K562 (cell line): ENCODE results near the gene WDR18. TPM values are rescaled to one million over a fixed set of nuclear protein-coding genes. Genes with fewer than 3 reads are reported as not detected.

Experiments used
- ATAC-seq: fragments of 200-7000 bp; cut with Tn5 transposase; 3 replicates; pipeline ENCODE4 v1.9.1; 2020; ENCODE audit warnings: moderate library complexity
- BruUV-seq: library from RNA; stranded (reverse); fragments of 400-500 nt; replicated peaks from 2 replicates; lab custom pipeline; 2021; lab: Mats Ljungman, UMichigan
- CTCF ChIA-PET: fragments of 300-600 bp; formaldehyde crosslinking; extraction: SDS; loops from one replicate; lab custom pipeline; 2021; ENCODE audit warnings: low intra/inter-chr PET ratio; lab: Yijun Ruan, JAX
- POLR2A ChIA-PET: fragments of 300-600, 350-650 bp; sonication (Branson Sonifier 250); formaldehyde crosslinking; extraction: SDS; loops from one replicate; lab custom pipeline; 2021; ENCODE audit warnings: antibody characterized with exemption, inconsistent platforms; lab: Yijun Ruan, JAX
- DNase-seq, 4 experiments: peaks; one replicate each; pipeline versions ENCODE4 v3.0.0 to v3.0.0-alpha.2; 2011 to 2018; ENCODE audit warnings: low spot score in 3 of 4, mixed read lengths in 3 of 4; ENCODE audit errors: extremely low read depth in 1 of 4
- FAIRE-seq: peaks from 2 replicates; lab custom pipeline; 2011; peaks lifted over from hg19 to GRCh38; lab: Jason Lieb, UNC
- H2AFZ ChIP-seq: 2 replicates; pipeline ENCODE4 v1.6.0; 2011; ENCODE audit warnings: low read depth, low read length, control low read depth, inconsistent platforms
- H3K27ac ChIP-seq: fragments of 200-600 bp; 3 replicates; pipeline ENCODE4 v1.8.0; 2011; ENCODE audit warnings: low read depth, mild to moderate bottlenecking, control low read depth, inconsistent platforms, low read length, moderate library complexity, mixed read lengths; ENCODE audit errors: extremely low read depth
- H3K27me3 ChIP-seq, 2 experiments: fragments of 300-600 bp in 1 of 2; 2 replicates in 1 of 2; 3 replicates in 1 of 2; pipeline versions ENCODE4 v1.6.0 to v1.8.0; 2011; ENCODE audit warnings: inconsistent platforms in 2 of 2, low read length in 2 of 2, mild to moderate bottlenecking in 1 of 2, mixed read lengths in 1 of 2, moderate library complexity in 1 of 2; ENCODE audit not compliant: control insufficient read depth in 2 of 2, insufficient read depth in 2 of 2
- H3K36me3 ChIP-seq: fragments of 300-600 bp; 3 replicates; pipeline ENCODE4 v1.8.0; 2011; ENCODE audit warnings: mild to moderate bottlenecking, low read length, inconsistent platforms; ENCODE audit not compliant: control insufficient read depth, insufficient read depth
- H3K4me1 ChIP-seq, 2 experiments: fragments of 200-600 bp in 1 of 2; replicated peaks in 1 of 2; 2 replicates in 1 of 2; 3 replicates in 1 of 2; pipeline versions ENCODE4 v1.5.1 to v1.8.0; 2011; ENCODE audit warnings: inconsistent platforms in 2 of 2, low read length in 2 of 2, mild to moderate bottlenecking in 1 of 2, mixed read lengths in 1 of 2, moderate library complexity in 1 of 2; ENCODE audit not compliant: control insufficient read depth in 2 of 2, insufficient read depth in 2 of 2
- H3K4me2 ChIP-seq: 2 replicates; pipeline ENCODE4 v1.6.1; 2011; ENCODE audit warnings: low read length, control low read depth, inconsistent platforms, mixed read lengths; ENCODE audit not compliant: insufficient read depth
- H3K4me3 ChIP-seq: fragments of 200-600 bp; sonication (generic), shearing (Covaris generic); 2 replicates; pipeline ENCODE4 v1.5.1; 2016; ENCODE audit warnings: control low read depth, inconsistent platforms
- H3K79me2 ChIP-seq: fragments of 200-600 bp; 3 replicates; pipeline ENCODE4 v1.8.0; 2011; ENCODE audit warnings: low read length, inconsistent platforms; ENCODE audit not compliant: control insufficient read depth, insufficient read depth
- H3K9ac ChIP-seq, 2 experiments: 2 replicates each; pipeline versions ENCODE4 v1.6.0 to v1.6.1; 2011; ENCODE audit warnings: low read depth in 2 of 2, low read length in 2 of 2, control low read depth in 1 of 2, inconsistent platforms in 1 of 2, mild to moderate bottlenecking in 1 of 2, mixed read lengths in 1 of 2; ENCODE audit not compliant: insufficient read depth in 1 of 2
- H3K9me1 ChIP-seq: one replicate; pipeline ENCODE4 v1.6.0; 2011; ENCODE audit warnings: inconsistent platforms, mild to moderate bottlenecking, low read length, moderate library complexity; ENCODE audit not compliant: control insufficient read depth, insufficient read depth
- H3K9me3 ChIP-seq: replicated peaks from 2 replicates; pipeline ENCODE4 v1.5.1; 2011; ENCODE audit warnings: low read depth, low read length, inconsistent platforms; ENCODE audit not compliant: control insufficient read depth, insufficient read depth
- H4K20me1 ChIP-seq: replicated peaks from 2 replicates; pipeline ENCODE4 v1.6.1; 2011; ENCODE audit warnings: low read length, inconsistent platforms, mixed read lengths; ENCODE audit not compliant: control insufficient read depth, insufficient read depth
- ARID2 ChIP-seq: fragments of 450-650 bp; IDR thresholded peaks from 2 replicates; pipeline ENCODE4 v1.6.1; 2017; ENCODE audit warnings: antibody characterized with exemption, mild to moderate bottlenecking
- BMI1 ChIP-seq: fragments of 150-350 bp; IDR thresholded peaks from 2 replicates; pipeline ENCODE4 v1.6.1; 2014; ENCODE audit warnings: low read length
- CBX3 ChIP-seq, 2 experiments: IDR thresholded peaks; 1 replicate in 1 of 2; 2 replicates in 1 of 2; pipeline ENCODE4 v1.6.1; 2012; ENCODE audit warnings: inconsistent platforms in 2 of 2, low read length in 2 of 2, borderline replicate concordance in 1 of 2, control low read depth in 1 of 2
- CC2D1A ChIP-seq: fragments of 450-650 bp; IDR thresholded peaks from 2 replicates; pipeline ENCODE4 v1.6.1; 2017; ENCODE audit warnings: mild to moderate bottlenecking
- CEBPB ChIP-seq: fragments of 450-650 bp; IDR thresholded peaks from 2 replicates; pipeline ENCODE4 v1.6.1; 2016; ENCODE audit warnings: missing genetic modification characterization, missing compliant biosample characterization
- DMBX1 ChIP-seq: fragments of 250-450 bp; sonication (Bioruptor Pico); IDR thresholded peaks from 2 replicates; pipeline ENCODE4 v1.8.0; 2022; ENCODE audit warnings: inconsistent platforms, mild to moderate bottlenecking, moderate library complexity, borderline replicate concordance
- HBP1 ChIP-seq: fragments of 450-650 bp; formaldehyde crosslinking; IDR thresholded peaks from 2 replicates; pipeline ENCODE4 v1.4.0; 2022; ENCODE audit warnings: missing genetic modification characterization
- HNRNPH1 ChIP-seq: fragments of 200-400 bp; formaldehyde crosslinking; optimal IDR thresholded peaks from 2 replicates; pipeline ENCODE3; 2017; ENCODE audit warnings: low read depth, mild to moderate bottlenecking, low read length, moderate library complexity
- KLF13 ChIP-seq: fragments of 450-650 bp; IDR thresholded peaks from 2 replicates; pipeline ENCODE4 v1.6.1; 2016; ENCODE audit warnings: missing genetic modification characterization, low read depth, mild to moderate bottlenecking, missing compliant biosample characterization, moderate library complexity, borderline replicate concordance
- POLR2A ChIP-seq: fragments of 450-650 bp; conservative IDR thresholded peaks from 2 replicates; pipeline ENCODE4 v1.6.1; 2016
- POLR2B ChIP-seq: fragments of 450-650 bp; IDR thresholded peaks from 2 replicates; pipeline ENCODE4 v1.6.1; 2018; ENCODE audit warnings: low read depth; ENCODE audit not compliant: partially characterized antibody
- THAP7 ChIP-seq: fragments of 250-450 bp; sonication (Bioruptor Pico); IDR thresholded peaks from 2 replicates; pipeline ENCODE4 v1.5.0; 2021
- VEZF1 ChIP-seq: fragments of 200-800 bp; sonication (Bioruptor generic); IDR thresholded peaks from 2 replicates; pipeline ENCODE4 v1.6.1; 2017; ENCODE audit warnings: missing genetic modification characterization, missing compliant biosample characterization
- ZFP1 ChIP-seq: fragments of 450-650 bp; formaldehyde crosslinking; IDR thresholded peaks from 2 replicates; pipeline ENCODE4 v1.4.0; 2020; ENCODE audit warnings: mild to moderate bottlenecking, mixed read lengths
- ZFX ChIP-seq: sonication (generic); formaldehyde crosslinking; IDR thresholded peaks from 2 replicates; pipeline ENCODE4 v1.8.0; 2022; ENCODE audit warnings: mild to moderate bottlenecking, missing genetic modification reagents, moderate library complexity
- ZNF445 ChIP-seq: fragments of 250-450 bp; sonication (Bioruptor Pico); IDR thresholded peaks from 2 replicates; pipeline ENCODE4 v1.4.0; 2020; ENCODE audit warnings: low read depth, mild to moderate bottlenecking, moderate library complexity
- ZNF511 ChIP-seq: sonication (generic); formaldehyde crosslinking; IDR thresholded peaks from 2 replicates; pipeline ENCODE4 v1.8.0; 2022; ENCODE audit warnings: mild to moderate bottlenecking, missing genetic modification reagents
- ZNF561 ChIP-seq: fragments of 450-650 bp; formaldehyde crosslinking; conservative IDR thresholded peaks from 2 replicates; pipeline ENCODE4 v1.4.0; 2020; ENCODE audit warnings: mild to moderate bottlenecking, moderate library complexity
- ZNF57 ChIP-seq: fragments of 450-650 bp; formaldehyde crosslinking; IDR thresholded peaks from 2 replicates; pipeline ENCODE4 v1.4.0; 2020; ENCODE audit warnings: mild to moderate bottlenecking, moderate library complexity
- ZNF586 ChIP-seq: fragments of 450-650 bp; formaldehyde crosslinking; conservative IDR thresholded peaks from 2 replicates; pipeline ENCODE4 v1.4.0; 2020; ENCODE audit warnings: mild to moderate bottlenecking, moderate library complexity
- WGBS: fragments of 100-300 bp; shearing (Covaris generic); methylation state at CpG from one replicate; pipeline ENCODE4 v1.1.6; 2016; ENCODE audit warnings: low coverage, mixed read lengths; ENCODE audit not compliant: insufficient coverage; ENCODE audit errors: missing lambda C conversion rate; 5-methylcytosine and 5-hydroxymethylcytosine counted together
- in situ Hi-C: fragments of 300-500 bp; cut with MboI; formaldehyde crosslinking; loops from 4 replicates; pipeline ENCODE4 v1.15.0; 2018; ENCODE audit warnings: inconsistent platforms, mixed read lengths
- intact Hi-C: fragments of 100-400 bp; cut with micrococcal nuclease; formaldehyde crosslinking; loops from 2 replicates; pipeline ENCODE4 v1.14.2; 2022
- polyA plus RNA-seq, 8 experiments: library from polyadenylated mRNA; depleted of rRNA in 4 of 8; stranded (reverse) in 5 of 8; unstranded in 3 of 8; fragments of >200 nt; fragmentation: Nextera tagmentation in 2 of 8; fragmentation: Illumina TruSeq in 1 of 8; extraction: Ambion mirVana in 2 of 8; extraction: Trizol in 1 of 8; gene quantifications; 2 replicates each; pipeline versions ENCODE4 v1.2.1 to v1.2.3, GENCODE V29; 2011 to 2014; ENCODE audit warnings: inconsistent platforms in 1 of 8, missing spikeins in 1 of 8
- total RNA-seq, 7 experiments: library from RNA; depleted of rRNA in 6 of 7; stranded (reverse); fragments of >200 nt in 6 of 7; fragmentation: Illumina TruSeq in 2 of 7; extraction: Trizol in 2 of 7; gene quantifications; 2 replicates each; pipeline versions ENCODE4 v1.2.1 to v1.2.3, GENCODE V29; 2011 to 2021; ENCODE audit warnings: low replicate concordance in 1 of 7

WDR18 gene
- total and polyA plus RNA-seq, 9 of the 15 experiments (the other 6 are each of a cell fraction or from before 2014, with no cell fraction given) = 0.65 to 181 (median 30.1) TPM

- Histone ChIP-seq H3K9me1 (peaks cover 6% of the 10 kb centered on the region), H3K27ac (peak overlapping the region; percentile 55; the same call in 2 of the 3 replicates), H3K9ac (peak overlapping the region in 1 of 2 experiments; percentile 81; a peak in 2 of 4 replicates), H3K9me3 (no peaks in the 10 kb centered on the region), H3K4me2 (peak overlapping the region; percentile 55), H2AFZ (no peak overlapping the region), H3K79me2 (peaks cover 86% of the 10 kb centered on the region), H3K4me3 (no peak overlapping the region), H3K36me3 (peaks cover 68% of the 10 kb centered on the region; the same call in 2 of the 3 replicates), H4K20me1 (peaks cover 24% of the 10 kb centered on the region), H3K4me1 (peaks cover 15 to 84% of the 10 kb centered on the region in 2 experiments), H3K27me3 (no peaks in the 10 kb centered on the region)
- intact Hi-C loops = no loop called here
- POLR2A ChIA-PET = interaction anchor here (0.6 to 1.1 kb wide), 5 partner anchors 8 to 21 kb away, joined by 3 to 4 read pairs (median 4); no protein-coding TSS in a partner anchor
- CTCF ChIA-PET = no interaction called here
- 3% methylated on average over 18 of the region's 27 CpGs for WGBS
- peak; percentile 96 for ATAC-seq
- in situ Hi-C loops = no loop called here
- no TSS peak for BruUV-seq
- peak; percentile 99 for FAIRE-seq
- DNase-seq = peak; percentile 88 to 95 (median 90)
- no peak for TF ChIP-seq CEBPB (tag)
- TF ChIP-seq HNRNPH1 = no peak
- TF ChIP-seq KLF13 (tag) = peak; percentile 77; the same call in 1 of the 2 replicates
- TF ChIP-seq ZNF561 (CRISPR knock-in tag) = no peak
- no peak for TF ChIP-seq THAP7
- peak; percentile 62 for TF ChIP-seq ZFX (CRISPR knock-in tag)
- peak in 1 of 2 experiments; percentile 75; a peak in 1 of 3 replicates for TF ChIP-seq CBX3 (IDR thresholded peaks at IDR 0.05; ENCODE audit: borderline replicate concordance in 1 of 2, low read length in 2 of 2)
- TF ChIP-seq ZNF511 (CRISPR knock-in tag) = no peak
- TF ChIP-seq CC2D1A = no peak; the same call in 1 of the 2 replicates
- TF ChIP-seq ARID2 = no peak
- TF ChIP-seq ZNF57 (CRISPR knock-in tag) = 0 out of 2 replicates have a peak, but pooled peaks have one; percentile 32
- TF ChIP-seq ZFP1 (CRISPR knock-in tag) = no peak
- no peak for TF ChIP-seq BMI1
- peak; percentile 90; the same call in 1 of the 2 replicates for TF ChIP-seq HBP1
- TF ChIP-seq ZNF586 (CRISPR knock-in tag) = no peak
- TF ChIP-seq POLR2A = no peak
- no peak for TF ChIP-seq DMBX1 (CRISPR knock-in tag)
- TF ChIP-seq ZNF445 (CRISPR knock-in tag) = no peak
- TF ChIP-seq POLR2B = no peak
- peak; percentile 95 for TF ChIP-seq VEZF1 (CRISPR knock-in tag)
Observed at GRCh38 chr19:944171-944567, 40.0 kb upstream of the WDR18 start.
